Measurements from ENCODE around the gene CLRN1. TPM values are rescaled to one million over a fixed set of nuclear protein-coding genes. Genes with fewer than 3 reads are reported as not detected.

The CLRN1 gene
- total RNA-seq, 1 donor from 2014 or later = not detected

GRCh38 chr3:150917951-150918350 is 54.6 kb downstream of the CLRN1 start:
- no peak for DNase-seq

- DNase-seq = no peak
These were observed 59.2 kb downstream of the CLRN1 start for GRCh38 chr3:150913133-150913922.

- no peak for DNase-seq
These were observed 60.0 kb downstream of the CLRN1 start for GRCh38 chr3:150912501-150912900.

- no peak for DNase-seq
These were observed 60.8 kb downstream of the CLRN1 start for GRCh38 chr3:150911771-150912170.

GRCh38 chr3:150906461-150906860 is 66.1 kb downstream of the CLRN1 start:
- DNase-seq = no peak

GRCh38 chr3:150905746-150906145 is 66.8 kb downstream of the CLRN1 start:
- DNase-seq = no peak

GRCh38 chr3:150905339-150905738 is 67.2 kb downstream of the CLRN1 start, which contains the start of gene MINDY4B:
Gene MINDY4B, minus strand, starts transcription at chr3:150905439. Its CDS starts 0 bp downstream, at chr3:150905439.
- no peak for DNase-seq

- DNase-seq = no peak
These were observed 69.5 kb downstream of the CLRN1 start for GRCh38 chr3:150902988-150903387.

GRCh38 chr3:150901793-150902192 is 70.7 kb downstream of the CLRN1 start:
- DNase-seq = no peak

- no peak for DNase-seq
These were observed 73.4 kb downstream of the CLRN1 start for GRCh38 chr3:150899141-150899540.

- DNase-seq = no peak
These were observed 74.3 kb downstream of the CLRN1 start for GRCh38 chr3:150898046-150898754.

- no peak for DNase-seq
These were observed 74.9 kb downstream of the CLRN1 start for GRCh38 chr3:150897592-150897991.

- no peak for DNase-seq
These were observed 81.7 kb downstream of the CLRN1 start for GRCh38 chr3:150890831-150891230.

- DNase-seq = no peak
These were observed 82.2 kb downstream of the CLRN1 start for GRCh38 chr3:150890295-150890694.

GRCh38 chr3:150889106-150889505 is 83.4 kb downstream of the CLRN1 start:
- no peak for DNase-seq

- no peak for DNase-seq
These were observed 85.5 kb downstream of the CLRN1 start for GRCh38 chr3:150887031-150887430.

GRCh38 chr3:150885535-150885934 is 87.0 kb downstream of the CLRN1 start:
- no peak for DNase-seq

GRCh38 chr3:150878996-150879575 is 93.4 kb downstream of the CLRN1 start:
- DNase-seq = no peak

GRCh38 chr3:150878290-150878689 is 94.2 kb downstream of the CLRN1 start:
- DNase-seq = no peak

- DNase-seq = no peak
These were observed 95.2 kb downstream of the CLRN1 start for GRCh38 chr3:150877303-150877702.

- no peak for DNase-seq
These were observed 95.8 kb downstream of the CLRN1 start for GRCh38 chr3:150876611-150877265.

All from dermis blood vessel endothelial cell (primary cell).